Endothelial cell of umbilical vein (primary cell): Measurements from ENCODE around the gene SLC7A7. TPM values are rescaled to one million over a fixed set of nuclear protein-coding genes. Genes with fewer than 3 reads are reported as not detected.
"Not testable (repeated sequence)": the region's sequence is repeated elsewhere in the genome, so short reads cannot be mapped to it uniquely, and the experiment has no call there.

Experiments used
- BruUV-seq: library from RNA; stranded (reverse); fragments of 400-500 nt; replicated peaks from 2 replicates; lab custom pipeline; 2021; lab: Mats Ljungman, UMichigan
- CTCF ChIA-PET: fragments of 300-600, 350-600 bp; sonication (Branson Sonifier 250); formaldehyde crosslinking; loops from one replicate; lab custom pipeline; 2021; ENCODE audit warnings: antibody characterized with exemption, inconsistent platforms; lab: Charles Lee
- POLR2A ChIA-PET: fragments of 300-600, 350-600 bp; sonication (Branson Sonifier 250); formaldehyde crosslinking; loops from one replicate; lab custom pipeline; 2021; ENCODE audit warnings: antibody characterized with exemption, inconsistent platforms; lab: Charles Lee
- DNase-seq: peaks from one replicate; pipeline ENCODE4 v3.0.0-alpha.2; 2011; ENCODE audit warnings: low read depth, low spot score
- FAIRE-seq: peaks from 2 replicates; lab custom pipeline; 2011; peaks lifted over from hg19 to GRCh38; lab: Jason Lieb, UNC
- H2AFZ ChIP-seq: 2 replicates; pipeline ENCODE4 v1.6.0; 2012; ENCODE audit warnings: low read depth, low read length, control low read depth, inconsistent platforms
- H3K27ac ChIP-seq: 2 replicates; pipeline ENCODE4 v1.5.1; 2011; ENCODE audit warnings: low read depth, mild to moderate bottlenecking, control low read depth, low read length, moderate library complexity; ENCODE audit not compliant: insufficient read depth
- H3K27me3 ChIP-seq, 2 experiments: 2 replicates each; pipeline versions ENCODE4 v1.6.0 to v1.6.1; 2011; ENCODE audit warnings: low read length in 2 of 2, mixed read lengths in 1 of 2; ENCODE audit not compliant: control insufficient read depth in 2 of 2, insufficient read depth in 2 of 2
- H3K36me3 ChIP-seq, 2 experiments: 2 replicates in 1 of 2; 3 replicates in 1 of 2; pipeline ENCODE4 v1.5.1; 2011; ENCODE audit warnings: low read length in 2 of 2, mild to moderate bottlenecking in 1 of 2, moderate library complexity in 1 of 2; ENCODE audit not compliant: control insufficient read depth in 2 of 2, insufficient read depth in 2 of 2; ENCODE audit errors: extremely low read depth in 1 of 2
- H3K4me1 ChIP-seq: 3 replicates; pipeline ENCODE4 v1.5.1; 2011; ENCODE audit warnings: mild to moderate bottlenecking, low read length; ENCODE audit not compliant: control insufficient read depth, insufficient read depth; ENCODE audit errors: extremely low read depth
- H3K4me2 ChIP-seq: 2 replicates; pipeline ENCODE4 v1.6.1; 2011; ENCODE audit warnings: low read length, control low read depth, mixed read lengths; ENCODE audit not compliant: insufficient read depth
- H3K4me3 ChIP-seq, 3 experiments: fragments of 200-600 bp in 1 of 3; sonication (generic), shearing (Covaris generic) in 1 of 3; replicated peaks in 1 of 3; 2 replicates each; pipeline ENCODE4 v1.5.1; 2011 to 2016; ENCODE audit warnings: control low read depth in 3 of 3, low read length in 3 of 3, mild to moderate bottlenecking in 2 of 3, inconsistent platforms in 1 of 3, low read depth in 1 of 3, moderate library complexity in 1 of 3; ENCODE audit not compliant: insufficient read depth in 1 of 3
- H3K79me2 ChIP-seq: 2 replicates; pipeline ENCODE4 v1.6.0; 2012; ENCODE audit warnings: low read length, inconsistent platforms; ENCODE audit not compliant: control insufficient read depth, insufficient read depth
- H3K9ac ChIP-seq: replicated peaks from 2 replicates; pipeline ENCODE3; 2011; ENCODE audit warnings: low read length, control low read depth; ENCODE audit not compliant: insufficient read depth; ENCODE audit errors: extremely low read depth
- H3K9me1 ChIP-seq: replicated peaks from 3 replicates; pipeline ENCODE4 v1.6.0; 2011; ENCODE audit warnings: mild to moderate bottlenecking, low read length; ENCODE audit not compliant: control insufficient read depth, insufficient read depth; ENCODE audit errors: extremely low read depth
- H3K9me3 ChIP-seq: replicated peaks from 2 replicates; pipeline ENCODE4 v1.5.1; 2012; ENCODE audit warnings: low read length, inconsistent platforms; ENCODE audit not compliant: control insufficient read depth, insufficient read depth
- H4K20me1 ChIP-seq: replicated peaks from 2 replicates; pipeline ENCODE3; 2011; ENCODE audit warnings: mild to moderate bottlenecking, low read length; ENCODE audit not compliant: control insufficient read depth, insufficient read depth; ENCODE audit errors: extremely low read depth
- POLR2A ChIP-seq: IDR thresholded peaks from 2 replicates; pipeline ENCODE4 v1.6.1; 2012; ENCODE audit warnings: low read depth, mild to moderate bottlenecking, control low read depth, low read length
- dilution Hi-C: fragments of 300-500 bp; cut with MboI; formaldehyde crosslinking; loops from one replicate; pipeline ENCODE4 v1.15.0; 2019; ENCODE audit warnings: low sequenced_read_pairs; ENCODE audit not compliant: extremely low pct_ligation_motif_present
- intact Hi-C: fragments of 100-400 bp; cut with micrococcal nuclease; formaldehyde crosslinking; loops from one replicate; pipeline ENCODE4 v1.10.0; 2022
- polyA plus RNA-seq, 4 experiments: library from polyadenylated mRNA; depleted of rRNA in 3 of 4; stranded (reverse) in 3 of 4; unstranded in 1 of 4; fragments of >200 nt; gene quantifications; 2 replicates each; pipeline versions ENCODE4 v1.2.1 to v1.2.3, GENCODE V29; 2011 to 2012; ENCODE audit warnings: missing spikeins in 1 of 4
- total RNA-seq: library from RNA; stranded (reverse); gene quantifications from 2 replicates; pipeline ENCODE4 v1.2.3, GENCODE V29; 2021
- TF ChIP-seq, protein P1 (sequence below): IDR thresholded peaks from 2 replicates; pipeline ENCODE4 v1.6.1; 2011; ENCODE audit not compliant: insufficient read depth, insufficient read length

The SLC7A7 gene
- total and polyA plus RNA-seq, 2 donors (not counting 3 experiments of a cell fraction or from before 2014, with no cell fraction given): 22.5 to 94.0 TPM

DNA sequence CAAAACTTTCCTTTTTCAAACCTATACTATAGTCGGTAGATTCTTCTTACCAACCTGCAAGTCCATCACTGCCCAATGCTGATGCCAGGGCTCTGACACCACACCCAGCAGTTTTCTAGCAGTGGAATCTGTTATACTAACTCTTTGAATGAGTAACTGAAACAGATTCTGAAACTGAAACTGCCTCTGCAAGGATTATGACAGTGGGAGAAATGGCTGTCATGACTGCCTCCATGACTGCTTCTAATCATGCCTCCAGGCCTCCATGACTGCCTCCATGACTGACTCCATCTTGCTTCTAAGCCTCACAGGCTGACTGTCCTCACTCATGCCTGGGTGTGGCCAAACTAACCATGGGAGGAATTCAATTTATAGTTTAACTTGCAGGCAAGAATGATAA is 78.2 kb downstream of the SLC7A7 start:
- TF ChIP-seq POLR2A: no peak
- TF ChIP-seq, protein P1, sequence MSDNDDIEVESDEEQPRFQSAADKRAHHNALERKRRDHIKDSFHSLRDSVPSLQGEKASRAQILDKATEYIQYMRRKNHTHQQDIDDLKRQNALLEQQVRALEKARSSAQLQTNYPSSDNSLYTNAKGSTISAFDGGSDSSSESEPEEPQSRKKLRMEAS: no peak
- no peaks in the 10 kb centered on the region for H4K20me1 ChIP-seq
- DNase-seq (no peak), FAIRE-seq (no peak)
- no peaks in the 10 kb centered on the region for H3K9me1 ChIP-seq
- no peaks in the 10 kb centered on the region for H3K36me3 ChIP-seq
- intact Hi-C loops: no loop called here
- H3K4me2 ChIP-seq: no peak overlapping the region
- H3K9ac ChIP-seq: no peak overlapping the region
- H3K9me3 ChIP-seq: no peaks in the 10 kb centered on the region
- H2AFZ ChIP-seq: peak overlapping the region; percentile 62
- no peak overlapping the region for H3K27ac ChIP-seq
- no TSS peak for BruUV-seq
- POLR2A ChIA-PET: no interaction called here
- dilution Hi-C loops: no loop called here
- H3K4me3 ChIP-seq: no peak overlapping the region
- CTCF ChIA-PET: no interaction called here
- H3K79me2 ChIP-seq: no peaks in the 10 kb centered on the region
- no peaks in the 10 kb centered on the region for H3K27me3 ChIP-seq
- peaks cover 25% of the 10 kb centered on the region for H3K4me1 ChIP-seq

DNA sequence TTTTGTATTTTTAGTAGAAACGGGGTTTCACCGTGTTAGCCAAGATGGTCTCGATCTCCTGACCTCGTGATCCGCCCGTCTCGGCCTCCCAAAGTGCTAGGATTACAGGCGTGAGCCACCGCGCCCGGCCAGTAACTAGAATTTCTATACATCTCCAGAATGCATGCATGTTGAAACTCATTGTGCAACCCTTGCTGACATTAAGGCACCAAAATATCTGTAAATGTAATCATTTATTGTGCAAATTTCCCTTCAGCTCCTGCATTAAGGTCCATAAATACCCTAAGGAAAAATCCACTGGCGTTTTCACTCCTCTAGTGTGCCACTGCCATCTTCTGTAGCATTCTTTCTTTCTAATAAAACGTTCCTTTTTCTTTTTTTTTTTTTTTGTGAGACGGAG is 78.9 kb downstream of the SLC7A7 start:
- dilution Hi-C loops, intact Hi-C loops, H3K4me2 ChIP-seq, DNase-seq, H3K79me2 ChIP-seq, POLR2A ChIA-PET, H3K9ac ChIP-seq, H3K27me3 ChIP-seq, H3K4me3 ChIP-seq, CTCF ChIA-PET, H3K9me1 ChIP-seq, H2AFZ ChIP-seq, H3K9me3 ChIP-seq, H3K27ac ChIP-seq, FAIRE-seq, H3K36me3 ChIP-seq, H4K20me1 ChIP-seq, BruUV-seq: not testable (repeated sequence)
- H3K4me1 ChIP-seq: peaks cover 25% of the 10 kb centered on the region
